ENCODE results near the gene NEK8. TPM values are rescaled to one million over a fixed set of nuclear protein-coding genes. Genes with fewer than 3 reads are reported as not detected.
A peak's percentile ranks its signal among the peaks of the same experiment; 100 is the strongest.

Gene NEK8
- polyA plus RNA-seq, 3 donors: 2.7 to 9.6 (median 3.1) TPM

DNA sequence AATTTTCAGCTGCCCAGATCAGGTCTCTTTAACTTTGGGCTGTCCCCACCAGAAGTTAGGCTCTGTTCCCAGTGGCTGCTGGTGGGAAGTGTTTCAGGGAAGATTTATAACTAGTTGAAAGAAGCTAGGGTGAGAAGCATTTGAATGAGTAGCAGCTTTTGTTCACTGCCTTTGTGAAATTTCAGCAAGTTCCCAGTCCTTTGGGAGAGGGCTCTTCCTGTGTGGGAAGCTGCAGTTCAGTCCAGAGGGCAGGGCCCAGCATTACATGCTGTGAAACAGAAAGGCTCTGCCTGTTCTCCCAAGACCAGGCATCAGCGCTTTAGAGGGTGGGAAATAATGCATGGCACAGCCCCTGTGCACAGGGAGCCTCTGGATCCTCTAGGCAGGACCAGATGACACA, 34.7 kb upstream of the NEK8 start:
- 100% methylated on average over 1 of the region's 1 CpG for WGBS (ENCODE audit: insufficient coverage)

DNA sequence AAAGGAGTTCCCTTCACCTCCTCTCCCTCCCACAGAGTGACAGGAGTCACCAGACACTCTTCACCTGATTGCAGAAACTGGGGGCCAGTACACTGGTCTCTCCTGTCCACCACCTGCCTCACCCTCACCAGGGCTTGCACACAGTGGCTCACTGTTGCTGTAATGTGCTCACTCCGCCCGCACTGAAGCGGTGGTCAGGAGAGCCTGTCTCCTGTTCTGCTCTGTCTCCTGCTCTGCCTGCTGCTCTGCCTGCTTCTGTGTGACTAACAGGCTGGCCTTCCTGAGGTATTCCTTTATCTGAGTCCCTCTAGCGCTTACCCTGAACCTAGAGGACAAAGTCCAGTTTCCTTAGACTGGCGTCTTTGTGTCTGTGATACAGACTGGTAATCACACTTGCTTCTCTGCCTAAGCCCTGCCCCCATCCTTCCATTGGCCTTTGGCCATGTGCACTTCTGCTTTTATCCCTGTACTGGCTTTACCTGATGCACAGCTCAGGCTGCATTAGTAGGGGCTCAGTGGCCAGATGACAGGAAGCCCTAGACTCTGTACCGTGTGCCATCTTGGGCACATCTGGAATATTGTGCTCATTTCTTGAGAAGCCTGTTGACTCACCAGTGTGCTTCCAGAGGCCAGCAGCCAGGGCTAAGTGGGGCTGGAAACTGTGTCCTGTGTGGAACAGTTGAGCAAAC, 30.2 kb upstream of the NEK8 start:
- no peak overlapping the region for H3K27ac ChIP-seq (ENCODE audit: low read depth in 1 of 2, low read length in 2 of 2)
- no peak for DNase-seq
- H3K4me1 ChIP-seq (ENCODE audit: control insufficient read depth in 1 of 2, insufficient read depth in 2 of 2, low read length in 2 of 2): no peaks in the 10 kb centered on the region
- Mint-ChIP-seq H3K4me1 (no peaks in the 10 kb centered on the region), H3K27me3 (ENCODE audit: low read depth in 3 of 3) (peaks cover 0 to 2% (median 0%) of the 10 kb centered on the region in 3 donors), H3K36me3 (peaks cover 98 to 100% of the 10 kb centered on the region in 2 donors), H3K27ac (peak overlapping the region in 4 of 7 donors; percentile 7 to 57 (median 31)), H3K9me3 (no peaks in the 10 kb centered on the region), H3K4me3 (no peak overlapping the region)
- H3K4me3 ChIP-seq (replicated peaks in 1 of 3; ENCODE audit: low read depth in 2 of 3, low read length in 3 of 3): no peak overlapping the region
- H2AFZ ChIP-seq (ENCODE audit: insufficient read depth, low read depth, low read length, poor library complexity, severe bottlenecking): no peak overlapping the region
- TF ChIP-seq, protein P1, sequence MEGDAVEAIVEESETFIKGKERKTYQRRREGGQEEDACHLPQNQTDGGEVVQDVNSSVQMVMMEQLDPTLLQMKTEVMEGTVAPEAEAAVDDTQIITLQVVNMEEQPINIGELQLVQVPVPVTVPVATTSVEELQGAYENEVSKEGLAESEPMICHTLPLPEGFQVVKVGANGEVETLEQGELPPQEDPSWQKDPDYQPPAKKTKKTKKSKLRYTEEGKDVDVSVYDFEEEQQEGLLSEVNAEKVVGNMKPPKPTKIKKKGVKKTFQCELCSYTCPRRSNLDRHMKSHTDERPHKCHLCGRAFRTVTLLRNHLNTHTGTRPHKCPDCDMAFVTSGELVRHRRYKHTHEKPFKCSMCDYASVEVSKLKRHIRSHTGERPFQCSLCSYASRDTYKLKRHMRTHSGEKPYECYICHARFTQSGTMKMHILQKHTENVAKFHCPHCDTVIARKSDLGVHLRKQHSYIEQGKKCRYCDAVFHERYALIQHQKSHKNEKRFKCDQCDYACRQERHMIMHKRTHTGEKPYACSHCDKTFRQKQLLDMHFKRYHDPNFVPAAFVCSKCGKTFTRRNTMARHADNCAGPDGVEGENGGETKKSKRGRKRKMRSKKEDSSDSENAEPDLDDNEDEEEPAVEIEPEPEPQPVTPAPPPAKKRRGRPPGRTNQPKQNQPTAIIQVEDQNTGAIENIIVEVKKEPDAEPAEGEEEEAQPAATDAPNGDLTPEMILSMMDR (IDR thresholded peaks at IDR 0.05): no peak
- no peak overlapping the region for H3K9ac ChIP-seq (ENCODE audit: insufficient read depth, low read length, poor library complexity, severe bottlenecking)
- WGBS (ENCODE audit: insufficient coverage): 89% methylated on average over 6 of the region's 6 CpGs
- H3K27me3 ChIP-seq (ENCODE audit: control insufficient read depth in 2 of 2, insufficient read depth in 2 of 2, low read length in 2 of 2): no peaks in the 10 kb centered on the region
- intact Hi-C loops (cut with micrococcal nuclease): no loop called here
- peaks cover 99 to 100% of the 10 kb centered on the region in 2 donors for H3K36me3 ChIP-seq (replicated peaks in 1 of 2; ENCODE audit: control insufficient read depth in 1 of 2, insufficient read depth in 2 of 2, low read length in 2 of 2)
- no peaks in the 10 kb centered on the region for H3K9me3 ChIP-seq (replicated peaks in 1 of 2; ENCODE audit: control insufficient read depth in 1 of 2, insufficient read depth in 1 of 2, low read length in 2 of 2)
- H3K79me2 ChIP-seq (ENCODE audit: insufficient read depth, low read length): no peaks in the 10 kb centered on the region
- no peak overlapping the region for H3K4me2 ChIP-seq (replicated peaks; ENCODE audit: extremely low read depth, low read length, poor library complexity, severe bottlenecking)
- H4K20me1 ChIP-seq (ENCODE audit: insufficient read depth, low read length): peaks cover 19% of the 10 kb centered on the region

More for the DNA sequence above, 34.7 kb upstream of the NEK8 start:
- H3K4me1 ChIP-seq (ENCODE audit: control insufficient read depth in 1 of 2, insufficient read depth in 2 of 2, low read length in 2 of 2): no peaks in the 10 kb centered on the region
- H3K36me3 ChIP-seq (replicated peaks in 1 of 2; ENCODE audit: control insufficient read depth in 1 of 2, insufficient read depth in 2 of 2, low read length in 2 of 2): peaks cover 91 to 100% of the 10 kb centered on the region in 2 donors
- peaks cover 10% of the 10 kb centered on the region for H4K20me1 ChIP-seq (ENCODE audit: insufficient read depth, low read length)
- H3K27me3 ChIP-seq (ENCODE audit: control insufficient read depth in 2 of 2, insufficient read depth in 2 of 2, low read length in 2 of 2): no peaks in the 10 kb centered on the region
- no peak overlapping the region for H3K27ac ChIP-seq (ENCODE audit: low read depth in 1 of 2, low read length in 2 of 2)
- H3K4me3 ChIP-seq (replicated peaks in 1 of 3; ENCODE audit: low read depth in 2 of 3, low read length in 3 of 3): no peak overlapping the region
- no peak for DNase-seq
- no peak overlapping the region for H3K4me2 ChIP-seq (replicated peaks; ENCODE audit: extremely low read depth, low read length, poor library complexity, severe bottlenecking)
- H3K4me3 Mint-ChIP-seq: no peak overlapping the region
- peaks cover 89 to 100% of the 10 kb centered on the region in 2 donors for H3K36me3 Mint-ChIP-seq
- no peak overlapping the region for H3K9ac ChIP-seq (ENCODE audit: insufficient read depth, low read length, poor library complexity, severe bottlenecking)
- no peak overlapping the region for H2AFZ ChIP-seq (ENCODE audit: insufficient read depth, low read depth, low read length, poor library complexity, severe bottlenecking)
- intact Hi-C loops (cut with micrococcal nuclease): no loop called here
- H3K9me3 Mint-ChIP-seq: no peaks in the 10 kb centered on the region
- H3K27ac Mint-ChIP-seq: no peak overlapping the region
- no peaks in the 10 kb centered on the region for H3K27me3 Mint-ChIP-seq (ENCODE audit: low read depth in 3 of 3)
- H3K4me1 Mint-ChIP-seq: no peaks in the 10 kb centered on the region
- H3K79me2 ChIP-seq (ENCODE audit: insufficient read depth, low read length): no peaks in the 10 kb centered on the region
- H3K9me3 ChIP-seq (replicated peaks in 1 of 2; ENCODE audit: control insufficient read depth in 1 of 2, insufficient read depth in 1 of 2, low read length in 2 of 2): no peaks in the 10 kb centered on the region
- TF ChIP-seq, protein P1 (IDR thresholded peaks at IDR 0.05): no peak
